Mesendoderm (in vitro differentiated cells): ENCODE results near the gene SIM2.

ENCODE experiments used
- DNase-seq: peaks from one replicate; pipeline ENCODE4 v3.0.0; 2013
- H2AK5ac ChIP-seq: 2 replicates; pipeline ENCODE4 v1.6.1; 2013; ENCODE audit warnings: low read length, inconsistent platforms
- H2BK120ac ChIP-seq: 2 replicates; pipeline ENCODE4 v1.6.1; 2013; ENCODE audit warnings: low read depth, mild to moderate bottlenecking, low read length, moderate library complexity, mixed read lengths
- H2BK15ac ChIP-seq: replicated peaks from 2 replicates; pipeline ENCODE4 v1.6.1; 2013; ENCODE audit warnings: low read depth, mild to moderate bottlenecking, moderate library complexity
- H2BK5ac ChIP-seq: 2 replicates; pipeline ENCODE4 v1.6.1; 2013; ENCODE audit warnings: low read length, inconsistent platforms
- H3K18ac ChIP-seq: 2 replicates; pipeline ENCODE4 v1.6.1; 2013; ENCODE audit warnings: mild to moderate bottlenecking, low read length, mixed read lengths
- H3K23ac ChIP-seq: one replicate; pipeline ENCODE4 v1.6.1; 2013; ENCODE audit warnings: low read length
- H3K27ac ChIP-seq: 2 replicates; pipeline ENCODE4 v1.5.1; 2013; ENCODE audit warnings: low read depth, mild to moderate bottlenecking, inconsistent platforms, low read length, moderate library complexity
- H3K27me3 ChIP-seq: 2 replicates; pipeline ENCODE4 v1.6.1; 2013; ENCODE audit warnings: low read length, control low read depth, mild to moderate bottlenecking, inconsistent platforms; ENCODE audit not compliant: insufficient read depth, poor library complexity
- H3K36me3 ChIP-seq: 2 replicates; pipeline ENCODE4 v1.6.1; 2013; ENCODE audit warnings: low read length, inconsistent platforms; ENCODE audit not compliant: control insufficient read depth, insufficient read depth
- H3K4ac ChIP-seq: one replicate; pipeline ENCODE4 v1.6.1; 2013; ENCODE audit warnings: low read depth, mild to moderate bottlenecking, low read length, moderate library complexity
- H3K4me1 ChIP-seq: 2 replicates; pipeline ENCODE4 v1.6.1; 2013; ENCODE audit warnings: low read depth, low read length, inconsistent platforms; ENCODE audit not compliant: control insufficient read depth
- H3K4me2 ChIP-seq: 2 replicates; pipeline ENCODE4 v1.6.1; 2013; ENCODE audit warnings: low read length
- H3K4me3 ChIP-seq: 2 replicates; pipeline ENCODE4 v1.5.1; 2013; ENCODE audit warnings: mild to moderate bottlenecking, low read length
- H3K56ac ChIP-seq: one replicate; pipeline ENCODE4 v1.6.1; 2013; ENCODE audit warnings: low read length
- H3K79me1 ChIP-seq: 2 replicates; pipeline ENCODE4 v1.6.1; 2013; ENCODE audit warnings: low read length, inconsistent platforms
- H3K79me2 ChIP-seq: 2 replicates; pipeline ENCODE4 v1.6.1; 2013; ENCODE audit warnings: mild to moderate bottlenecking, low read length; ENCODE audit not compliant: control insufficient read depth, insufficient read depth
- H3K9ac ChIP-seq: 2 replicates; pipeline ENCODE4 v1.6.1; 2013; ENCODE audit warnings: low read length, inconsistent platforms
- H4K5ac ChIP-seq: one replicate; pipeline ENCODE4 v1.6.1; 2013; ENCODE audit warnings: low read length
- H4K8ac ChIP-seq: one replicate; pipeline ENCODE4 v1.6.1; 2013; ENCODE audit warnings: low read depth, mild to moderate bottlenecking, control low read depth, low read length, moderate library complexity
- WGBS: extraction: QIAGEN DNeasy Blood & Tissue Kit; methylation state at CpG from one replicate; pipeline ENCODE4 v1.1.7; 2013; ENCODE audit warnings: low lambda C conversion rate, missing lambda C conversion rate; ENCODE audit not compliant: insufficient coverage; ENCODE audit errors: extremely low coverage; 5-methylcytosine and 5-hydroxymethylcytosine counted together

Gene SIM2

DNA sequence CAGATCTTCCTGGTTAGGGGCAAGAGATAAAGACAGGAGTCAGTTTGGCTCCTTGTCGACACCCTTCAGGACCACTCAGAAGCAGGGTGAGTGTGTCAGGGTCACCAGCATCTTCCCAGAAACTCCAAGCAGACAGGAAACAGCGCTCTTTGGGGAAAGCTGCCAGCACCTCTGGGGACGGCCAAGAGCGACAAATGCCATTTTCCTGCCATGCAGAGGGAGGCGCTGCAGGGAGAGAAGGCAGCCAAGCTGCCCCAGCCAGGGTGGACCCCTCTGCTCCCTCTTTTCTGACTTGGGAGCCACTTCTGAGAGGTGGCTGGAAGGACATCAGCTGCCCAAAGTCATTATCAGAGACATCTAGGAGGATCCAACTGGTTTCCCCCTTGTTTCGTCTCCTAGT, 29.0 kb downstream of the SIM2 start:
- H3K9ac ChIP-seq = no peak overlapping the region
- no peak overlapping the region for H3K56ac ChIP-seq
- no peak overlapping the region for H4K8ac ChIP-seq
- no peak overlapping the region for H4K5ac ChIP-seq
- no peak overlapping the region for H3K23ac ChIP-seq
- H2BK15ac ChIP-seq = no peak overlapping the region
- no peak overlapping the region for H3K4me2 ChIP-seq
- H3K18ac ChIP-seq = no peak overlapping the region
- H3K79me2 ChIP-seq = no peaks in the 10 kb centered on the region
- no peaks in the 10 kb centered on the region for H3K4me1 ChIP-seq
- no CpG with 5 or more reads among the region's 6 CpGs for WGBS
- no peaks in the 10 kb centered on the region for H3K27me3 ChIP-seq
- no peak overlapping the region for H3K4ac ChIP-seq
- no peak for DNase-seq
- no peak overlapping the region for H2AK5ac ChIP-seq
- no peaks in the 10 kb centered on the region for H3K79me1 ChIP-seq
- no peaks in the 10 kb centered on the region for H3K36me3 ChIP-seq
- no peak overlapping the region for H3K4me3 ChIP-seq
- no peak overlapping the region for H2BK5ac ChIP-seq
- no peak overlapping the region for H3K27ac ChIP-seq
- H2BK120ac ChIP-seq = no peak overlapping the region

GRCh38 chr21:36728371-36729111, 29.6 kb downstream of the SIM2 start:
- Histone ChIP-seq H3K4ac (no peak overlapping the region), H3K36me3 (no peaks in the 10 kb centered on the region), H3K79me2 (no peaks in the 10 kb centered on the region), H3K23ac (no peak overlapping the region), H2BK5ac (no peak overlapping the region), H3K27me3 (no peaks in the 10 kb centered on the region), H3K18ac (no peak overlapping the region), H3K4me1 (no peaks in the 10 kb centered on the region), H2BK120ac (no peak overlapping the region), H3K56ac (no peak overlapping the region), H3K4me3 (no peak overlapping the region), H3K79me1 (no peaks in the 10 kb centered on the region), H3K4me2 (no peak overlapping the region), H4K8ac (no peak overlapping the region), H4K5ac (no peak overlapping the region), H3K9ac (no peak overlapping the region), H2BK15ac (no peak overlapping the region), H3K27ac (no peak overlapping the region), H2AK5ac (no peak overlapping the region)
- DNase-seq = no peak
- WGBS = no CpG with 5 or more reads among the region's 14 CpGs

DNA sequence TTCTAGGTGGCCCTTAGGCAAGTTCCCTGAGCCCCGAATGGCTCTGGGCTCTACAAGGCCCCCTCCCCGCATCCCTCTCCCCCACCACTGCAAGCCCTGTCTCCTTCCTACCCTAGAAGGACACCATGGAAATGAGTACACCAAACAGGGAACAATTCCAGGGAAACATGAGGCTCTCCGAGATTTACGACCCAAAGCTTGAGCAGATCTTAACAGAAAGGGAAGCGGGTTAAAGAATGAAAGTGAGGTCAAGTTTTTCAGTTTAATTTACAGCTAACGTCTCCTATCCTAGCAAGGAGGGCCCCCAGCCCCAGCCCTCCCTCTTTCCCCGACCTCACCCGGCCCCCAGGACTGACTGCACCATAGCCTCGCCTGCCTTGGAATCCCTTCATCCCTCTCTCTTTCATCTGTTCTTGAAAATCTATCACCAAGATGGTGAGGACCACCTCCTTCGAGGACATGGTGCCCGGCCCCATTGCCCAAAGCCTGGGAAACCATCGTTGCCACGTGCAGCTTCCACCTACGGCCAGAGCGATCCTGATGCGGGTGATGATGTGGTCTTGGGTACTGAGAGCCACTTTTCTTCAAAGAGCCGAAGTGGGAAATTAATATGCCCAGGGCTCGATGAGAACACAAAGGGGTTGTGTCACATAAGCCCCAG, 30.5 kb downstream of the SIM2 start:
- no peak overlapping the region for H3K4me2 ChIP-seq
- no peak overlapping the region for H3K23ac ChIP-seq
- no peak overlapping the region for H3K56ac ChIP-seq
- no peaks in the 10 kb centered on the region for H3K27me3 ChIP-seq
- no peaks in the 10 kb centered on the region for H3K4me1 ChIP-seq
- no peak overlapping the region for H2AK5ac ChIP-seq
- H3K9ac ChIP-seq = no peak overlapping the region
- no peaks in the 10 kb centered on the region for H3K79me2 ChIP-seq
- no peak overlapping the region for H4K8ac ChIP-seq
- no peak overlapping the region for H4K5ac ChIP-seq
- no peak overlapping the region for H3K27ac ChIP-seq
- no peak overlapping the region for H2BK5ac ChIP-seq
- no peaks in the 10 kb centered on the region for H3K79me1 ChIP-seq
- no peak overlapping the region for H2BK120ac ChIP-seq
- no peak overlapping the region for H3K4ac ChIP-seq
- no peak overlapping the region for H2BK15ac ChIP-seq
- no peak overlapping the region for H3K18ac ChIP-seq
- no peak overlapping the region for H3K4me3 ChIP-seq
- no peak for DNase-seq
- WGBS = no CpG with 5 or more reads among the region's 18 CpGs
- H3K36me3 ChIP-seq = no peaks in the 10 kb centered on the region

DNA sequence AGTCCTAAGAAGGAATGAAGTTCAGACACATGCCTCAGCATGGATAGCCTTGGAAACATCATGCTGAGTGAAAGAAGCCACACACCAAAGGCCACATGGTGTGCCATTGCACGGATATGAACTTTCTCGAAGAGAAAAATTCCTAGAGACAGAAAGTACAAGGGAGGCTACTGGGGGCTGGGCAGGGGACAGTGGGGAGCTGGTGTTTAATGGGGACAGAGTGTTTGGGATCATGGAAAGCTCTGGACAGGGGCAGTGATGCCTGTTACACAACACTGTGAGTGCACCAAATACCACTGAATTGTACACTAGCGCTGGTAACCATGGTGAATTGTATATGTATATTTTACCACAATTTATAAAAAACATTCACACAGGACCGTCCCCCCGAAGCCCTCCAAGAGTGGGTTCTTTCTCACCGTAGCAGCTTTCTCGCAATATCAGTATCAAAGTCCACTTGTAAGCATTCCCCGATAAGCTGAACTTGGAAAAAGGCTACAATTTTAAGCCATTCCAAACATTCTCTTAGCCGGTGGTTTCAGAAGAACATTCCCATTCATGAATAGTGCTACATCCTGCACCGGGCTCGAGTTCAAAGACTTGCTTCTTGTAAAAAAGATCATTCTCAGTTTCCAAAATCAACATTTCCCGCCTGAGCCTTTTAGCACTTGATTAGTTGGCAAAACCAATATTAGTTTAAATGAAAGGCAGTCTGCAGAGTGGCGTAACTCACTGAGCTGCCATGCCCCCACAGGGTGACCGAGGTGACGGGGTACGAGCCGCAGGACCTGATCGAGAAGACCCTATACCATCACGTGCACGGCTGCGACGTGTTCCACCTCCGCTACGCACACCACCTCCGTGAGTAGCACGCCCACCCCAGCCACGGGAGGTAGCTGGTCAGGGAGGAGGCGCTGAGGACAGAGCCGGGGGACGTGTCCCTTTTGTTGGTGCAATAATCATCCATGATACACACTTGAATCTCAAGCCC, 31.7 kb downstream of the SIM2 start:
- no peak overlapping the region for H3K27ac ChIP-seq
- no peak overlapping the region for H3K23ac ChIP-seq
- no peaks in the 10 kb centered on the region for H3K27me3 ChIP-seq
- WGBS = no CpG with 5 or more reads among the region's 30 CpGs
- no peak overlapping the region for H2BK5ac ChIP-seq
- H3K4ac ChIP-seq = no peak overlapping the region
- no peak overlapping the region for H3K18ac ChIP-seq
- no peak overlapping the region for H4K5ac ChIP-seq
- no peak overlapping the region for H4K8ac ChIP-seq
- no peak overlapping the region for H3K56ac ChIP-seq
- H3K9ac ChIP-seq = no peak overlapping the region
- H2BK15ac ChIP-seq = no peak overlapping the region
- H2AK5ac ChIP-seq = no peak overlapping the region
- no peaks in the 10 kb centered on the region for H3K4me1 ChIP-seq
- no peak for DNase-seq
- H3K36me3 ChIP-seq = no peaks in the 10 kb centered on the region
- no peaks in the 10 kb centered on the region for H3K79me1 ChIP-seq
- no peak overlapping the region for H3K4me2 ChIP-seq
- no peaks in the 10 kb centered on the region for H3K79me2 ChIP-seq
- no peak overlapping the region for H2BK120ac ChIP-seq
- H3K4me3 ChIP-seq = no peak overlapping the region

DNA sequence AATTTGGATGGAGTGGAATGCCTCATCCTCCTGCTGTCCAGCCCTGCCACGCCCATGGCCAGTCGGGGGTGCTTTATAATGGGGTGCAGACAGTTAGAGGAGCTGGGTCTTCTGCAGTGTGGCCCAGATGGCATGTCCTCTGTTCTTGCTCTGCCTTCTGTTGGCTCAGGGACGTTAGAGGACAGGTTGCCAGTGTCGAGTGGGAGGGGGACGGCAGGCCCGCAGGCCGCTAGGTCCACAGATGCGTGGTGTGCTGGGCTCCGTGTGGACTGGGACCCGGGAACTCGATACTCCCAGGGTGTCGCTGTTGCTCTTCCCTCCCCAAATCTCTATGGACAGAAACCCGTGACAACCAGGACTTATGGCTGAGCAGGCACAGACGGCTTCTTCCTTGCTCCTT, 33.3 kb downstream of the SIM2 start:
- Histone ChIP-seq H3K18ac (no peak overlapping the region), H3K23ac (no peak overlapping the region), H3K4ac (no peak overlapping the region), H3K4me3 (no peak overlapping the region), H3K36me3 (no peaks in the 10 kb centered on the region), H3K27ac (no peak overlapping the region), H2BK15ac (no peak overlapping the region), H4K5ac (no peak overlapping the region), H4K8ac (no peak overlapping the region), H3K4me1 (no peaks in the 10 kb centered on the region), H3K4me2 (no peak overlapping the region), H3K56ac (no peak overlapping the region), H2AK5ac (no peak overlapping the region), H3K79me1 (no peaks in the 10 kb centered on the region), H3K27me3 (no peaks in the 10 kb centered on the region), H3K9ac (no peak overlapping the region), H3K79me2 (no peaks in the 10 kb centered on the region), H2BK120ac (no peak overlapping the region), H2BK5ac (no peak overlapping the region)
- DNase-seq = no peak
- WGBS = no CpG with 5 or more reads among the region's 14 CpGs
